ENCODE data around the gene PRDM8. TPM values are rescaled to one million over a fixed set of nuclear protein-coding genes. Genes with fewer than 3 reads are reported as not detected.
A peak's percentile ranks its signal among the peaks of the same experiment; 100 is the strongest.

PRDM8 gene
- total RNA-seq, 1 donor from 2014 or later, result 1.0 TPM

GRCh38 chr4:80197601-80198440 lies 518 bp downstream of the PRDM8 start:
- ATAC-seq (peak; percentile 11), DNase-seq (no peak)
- intact Hi-C loops (cut with micrococcal nuclease), result no loop called here

- ATAC-seq, result no peak
- no peak for DNase-seq
- intact Hi-C loops (cut with micrococcal nuclease), result no loop called here
Measured at GRCh38 chr4:80198441-80198837, 1.1 kb downstream of the PRDM8 start.

DNA sequence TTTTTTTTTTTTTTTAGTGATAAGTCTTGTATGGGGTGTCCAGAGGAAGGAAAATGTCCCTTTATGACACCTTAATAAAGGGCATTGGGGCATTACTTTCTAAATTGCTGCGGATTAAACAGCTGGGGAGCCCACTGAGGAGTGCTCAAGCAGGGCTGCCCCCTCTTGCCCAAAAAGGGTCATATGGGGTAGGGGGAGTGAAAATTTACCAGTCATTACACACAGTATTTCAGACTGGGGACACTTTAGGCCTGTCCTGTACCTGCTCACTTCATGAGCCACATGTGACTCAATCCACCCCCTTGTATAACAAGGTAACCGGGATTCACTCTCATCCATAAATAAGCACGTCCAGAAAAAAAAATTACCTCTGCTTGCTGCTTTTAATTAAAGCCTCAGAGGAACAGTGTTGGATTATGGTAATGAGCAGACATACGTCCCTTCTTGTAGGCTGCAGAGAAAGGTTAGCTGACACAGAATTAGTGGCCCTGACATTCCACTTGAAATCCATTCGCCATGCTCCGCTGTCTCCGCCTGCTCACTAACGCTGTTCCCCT lies 1.8 kb downstream of the PRDM8 start:
- no peak for DNase-seq
- intact Hi-C loops (cut with micrococcal nuclease), result no loop called here
- ATAC-seq, result no peak

GRCh38 chr4:80199947-80200346 lies 2.6 kb downstream of the PRDM8 start:
- DNase-seq, result no peak
- intact Hi-C loops (cut with micrococcal nuclease), result no loop called here
- ATAC-seq, result no peak

DNA sequence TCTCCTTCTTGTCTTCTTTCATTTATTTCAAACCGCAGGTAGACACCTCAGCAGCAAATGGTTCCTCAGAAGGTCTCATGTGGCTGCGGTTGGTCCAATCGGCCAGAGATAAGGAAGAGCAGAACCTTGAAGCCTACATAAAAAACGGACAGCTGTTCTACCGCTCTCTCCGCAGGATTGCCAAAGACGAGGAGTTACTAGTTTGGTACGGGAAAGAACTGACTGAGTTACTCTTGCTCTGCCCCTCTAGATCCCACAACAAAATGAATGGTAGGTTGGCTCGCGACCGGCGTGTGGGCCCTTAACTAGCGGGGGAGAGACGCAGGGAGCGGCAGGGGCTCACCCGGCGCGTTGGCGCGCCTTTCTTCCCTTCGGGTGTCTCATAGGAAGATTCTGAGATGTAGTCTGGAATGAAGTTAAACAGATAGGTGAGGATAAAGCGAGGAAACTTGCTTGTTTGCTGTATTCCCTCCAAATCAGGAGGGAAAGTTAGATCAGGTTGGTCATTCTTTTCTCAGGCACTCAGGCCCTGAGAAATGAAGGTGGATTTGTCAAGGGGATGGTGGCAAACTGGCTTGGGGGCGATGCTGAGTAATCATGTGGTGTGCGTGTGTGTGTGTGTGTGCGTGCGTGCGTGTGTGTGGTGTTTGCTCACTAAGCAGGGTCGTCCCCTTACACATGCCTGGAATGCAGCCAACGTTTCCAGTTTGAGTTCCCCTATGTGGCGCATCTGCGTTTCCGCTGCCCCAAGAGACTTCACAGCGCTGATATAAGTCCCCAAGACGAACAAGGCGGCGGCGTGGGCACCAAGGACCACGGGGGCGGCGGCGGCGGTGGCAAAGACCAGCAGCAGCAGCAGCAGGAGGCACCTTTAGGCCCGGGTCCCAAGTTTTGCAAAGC lies 4.2 kb downstream of the PRDM8 start:
- ATAC-seq, result peak; percentile 4
- intact Hi-C loops (cut with micrococcal nuclease), result no loop called here
- peak; percentile 65 for DNase-seq

GRCh38 chr4:80202190-80202711 lies 4.9 kb downstream of the PRDM8 start:
- intact Hi-C loops (cut with micrococcal nuclease), result no loop called here
- peak; percentile 87 for ATAC-seq
- DNase-seq, result peak; percentile 92

DNA sequence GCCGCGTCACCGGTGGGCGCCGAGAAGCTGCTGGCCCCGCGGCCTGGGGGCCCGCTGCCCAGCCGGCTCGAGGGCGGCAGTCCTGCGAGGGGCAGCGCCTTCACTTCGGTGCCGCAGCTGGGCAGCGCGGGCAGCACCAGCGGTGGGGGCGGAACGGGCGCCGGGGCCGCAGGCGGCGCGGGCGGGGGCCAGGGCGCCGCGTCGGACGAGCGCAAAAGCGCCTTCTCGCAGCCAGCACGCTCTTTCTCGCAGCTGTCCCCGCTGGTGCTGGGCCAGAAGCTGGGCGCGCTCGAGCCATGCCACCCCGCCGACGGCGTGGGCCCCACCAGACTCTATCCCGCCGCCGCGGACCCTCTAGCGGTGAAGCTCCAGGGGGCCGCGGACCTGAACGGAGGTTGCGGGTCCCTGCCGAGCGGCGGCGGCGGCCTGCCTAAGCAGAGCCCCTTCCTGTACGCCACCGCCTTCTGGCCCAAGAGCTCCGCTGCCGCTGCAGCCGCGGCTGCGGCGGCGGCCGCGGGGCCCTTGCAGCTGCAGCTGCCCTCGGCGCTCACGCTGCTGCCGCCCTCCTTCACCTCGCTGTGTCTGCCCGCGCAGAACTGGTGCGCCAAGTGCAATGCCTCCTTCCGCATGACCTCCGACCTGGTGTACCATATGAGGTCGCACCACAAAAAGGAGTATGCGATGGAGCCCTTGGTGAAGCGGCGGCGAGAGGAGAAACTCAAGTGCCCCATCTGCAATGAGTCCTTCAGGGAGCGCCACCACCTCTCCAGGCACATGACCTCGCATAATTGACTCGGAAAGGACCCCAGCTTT lies 5.6 kb downstream of the PRDM8 start:
- ATAC-seq (peak; percentile 33), DNase-seq (peak; percentile 63)
- intact Hi-C loops (cut with micrococcal nuclease), result no loop called here

DNA sequence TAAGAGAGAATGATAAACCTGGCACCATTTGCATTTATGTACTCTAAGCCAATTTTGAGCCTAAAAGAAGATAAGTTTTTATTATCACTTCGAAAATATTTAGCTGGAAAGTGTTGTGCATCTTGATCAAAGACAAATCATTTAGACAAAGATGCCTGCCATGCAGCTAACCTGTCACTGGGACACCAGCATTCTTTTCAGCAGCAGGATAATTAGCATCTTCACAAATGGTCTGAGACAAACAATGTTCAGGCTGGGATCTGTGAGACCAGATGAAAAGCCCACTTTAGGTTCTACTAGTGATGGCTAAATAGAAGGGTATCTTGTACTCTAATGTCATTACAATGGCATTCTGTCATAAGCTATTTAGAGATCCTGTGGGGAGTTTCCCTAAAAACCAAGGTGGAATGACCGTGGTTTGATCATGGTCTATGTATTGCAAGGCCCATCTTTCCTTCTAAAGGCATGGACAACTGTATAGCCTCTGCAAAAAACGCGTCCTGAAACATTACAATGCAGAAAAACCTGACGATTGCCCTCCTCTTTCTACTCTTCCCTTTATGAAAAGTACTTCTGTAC lies 7.2 kb downstream of the PRDM8 start:
- no peak for DNase-seq
- no peak for ATAC-seq
- intact Hi-C loops (cut with micrococcal nuclease), result no loop called here

GRCh38 chr4:80206111-80206510 lies 8.8 kb downstream of the PRDM8 start:
- intact Hi-C loops (cut with micrococcal nuclease), result no loop called here
- no peak for DNase-seq

GRCh38 chr4:80206521-80207171 lies 9.3 kb downstream of the PRDM8 start:
- ATAC-seq, result peak; percentile 70
- intact Hi-C loops (cut with micrococcal nuclease), result no loop called here
- peak; percentile 65 for DNase-seq

More at GRCh38 chr4:80206111-80206510, 8.8 kb downstream of the PRDM8 start:
- no peak for ATAC-seq

GRCh38 chr4:80207172-80207583 lies 9.9 kb downstream of the PRDM8 start:
- intact Hi-C loops (cut with micrococcal nuclease), result no loop called here
- no peak for DNase-seq
- ATAC-seq, result no peak

- ATAC-seq, result no peak
- intact Hi-C loops (cut with micrococcal nuclease), result no loop called here
Measured at GRCh38 chr4:80207664-80208063, 10.4 kb downstream of the PRDM8 start.

GRCh38 chr4:80208610-80209339 lies 11.5 kb downstream of the PRDM8 start:
- ATAC-seq, result no peak
- DNase-seq, result no peak
- intact Hi-C loops (cut with micrococcal nuclease), result no loop called here

More at GRCh38 chr4:80207664-80208063, 10.4 kb downstream of the PRDM8 start:
- no peak for DNase-seq

GRCh38 chr4:80209340-80209701 lies 12.0 kb downstream of the PRDM8 start:
- DNase-seq, result no peak
- ATAC-seq, result no peak
- intact Hi-C loops (cut with micrococcal nuclease), result no loop called here

DNA sequence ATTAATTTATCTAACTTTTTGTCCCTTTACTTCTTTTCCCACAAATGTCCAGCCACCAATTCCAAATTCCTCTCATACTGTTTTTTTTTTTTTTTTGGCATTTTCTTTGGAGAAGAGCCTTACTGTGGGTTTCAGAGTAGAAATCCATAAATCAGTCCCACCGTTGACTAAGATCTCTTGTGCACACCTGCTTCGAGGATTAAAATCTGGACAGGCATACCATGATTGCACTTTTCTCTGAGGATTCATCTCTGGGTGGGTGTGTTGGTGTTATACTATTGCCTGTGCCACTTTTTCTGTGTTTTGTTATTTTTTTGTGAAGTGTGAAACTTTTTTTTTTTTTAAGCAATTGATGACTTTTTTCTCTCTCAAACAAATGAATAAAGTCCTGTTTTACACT lies 13.2 kb downstream of the PRDM8 start:
- DNase-seq (no peak), ATAC-seq (no peak)
- intact Hi-C loops (cut with micrococcal nuclease), result loop anchor here (10.0 kb wide), 1 partner anchor 1166 kb away; no protein-coding TSS in a partner anchor

DNA sequence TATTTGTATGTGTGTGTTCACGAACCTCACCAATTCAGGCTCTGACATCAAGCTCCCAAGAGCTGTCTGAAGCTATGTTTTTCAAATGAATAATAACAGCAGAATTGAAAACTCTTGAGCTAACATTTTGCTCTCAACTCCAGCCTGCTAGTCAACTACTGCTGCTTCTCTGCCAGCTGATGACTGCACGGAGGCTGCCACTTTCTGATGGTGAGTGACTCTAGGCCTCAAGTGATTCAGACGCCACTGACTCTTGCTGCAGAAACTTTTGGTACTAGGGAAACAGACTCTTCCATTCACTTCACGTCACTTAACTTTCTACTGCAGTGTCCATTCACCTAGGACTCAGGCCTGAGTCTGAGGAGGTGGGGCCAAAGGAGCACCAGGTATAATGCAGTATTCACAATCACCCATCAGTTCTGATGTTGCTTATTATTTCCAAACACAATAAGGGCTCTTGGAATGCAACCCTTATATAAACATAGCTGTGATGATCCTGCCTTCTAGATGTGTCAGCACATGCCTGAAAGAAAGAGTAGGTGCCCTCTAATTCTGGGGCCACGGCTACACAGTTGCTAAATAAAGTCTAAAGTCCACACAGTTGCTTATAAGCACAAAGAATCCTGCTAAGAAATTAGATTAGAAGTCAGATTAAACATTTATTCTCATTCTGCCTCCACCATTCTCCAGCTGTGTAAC lies 16.0 kb downstream of the PRDM8 start:
- no peak for ATAC-seq
- DNase-seq, result no peak
- intact Hi-C loops (cut with micrococcal nuclease), result loop anchor here (10.0 kb wide), 1 partner anchor 1168 kb away; no protein-coding TSS in a partner anchor

All from left ventricle myocardium superior (tissue), 1 donor.